ENCODE data around the gene OTOA. TPM values are rescaled to one million over a fixed set of nuclear protein-coding genes. Genes with fewer than 3 reads are reported as not detected.
"Not testable (repeated sequence)": the region's sequence is repeated elsewhere in the genome, so short reads cannot be mapped to it uniquely, and the experiment has no call there.

OTOA gene
- polyA plus RNA-seq, 3 donors: 0.06 to 0.15 (median 0.11) TPM

- no peak for DNase-seq (ENCODE audit: extremely low read depth in 1 of 11, low read depth in 9 of 11, low spot score in 4 of 11)
Observed at GRCh38 chr16:21637032-21637968, 26.5 kb upstream of the OTOA start.

- no peak for DNase-seq (ENCODE audit: extremely low read depth in 1 of 11, low read depth in 9 of 11, low spot score in 4 of 11)
Observed at GRCh38 chr16:21638573-21638975, 25.2 kb upstream of the OTOA start.

GRCh38 chr16:21639493-21639892, 24.3 kb upstream of the OTOA start:
- DNase-seq (ENCODE audit: extremely low read depth in 1 of 11, low read depth in 9 of 11, low spot score in 4 of 11): no peak

GRCh38 chr16:21641916-21642315, 21.9 kb upstream of the OTOA start:
- DNase-seq (ENCODE audit: extremely low read depth in 1 of 11, low read depth in 9 of 11, low spot score in 4 of 11): no peak

- no peak for DNase-seq (ENCODE audit: extremely low read depth in 1 of 11, low read depth in 9 of 11, low spot score in 4 of 11)
Observed at GRCh38 chr16:21642861-21643260, 20.9 kb upstream of the OTOA start.

- DNase-seq (ENCODE audit: extremely low read depth in 1 of 11, low read depth in 9 of 11, low spot score in 4 of 11): no peak
Observed at GRCh38 chr16:21643785-21644184, 20.0 kb upstream of the OTOA start.

GRCh38 chr16:21644674-21645073, 19.1 kb upstream of the OTOA start:
- no peak for DNase-seq (ENCODE audit: extremely low read depth in 1 of 11, low read depth in 9 of 11, low spot score in 4 of 11)

- DNase-seq (ENCODE audit: extremely low read depth in 1 of 11, low read depth in 9 of 11, low spot score in 4 of 11): no peak
Observed at GRCh38 chr16:21645261-21645721, 18.5 kb upstream of the OTOA start.

GRCh38 chr16:21646091-21646490, 17.7 kb upstream of the OTOA start:
- no peak for DNase-seq (ENCODE audit: extremely low read depth in 1 of 11, low read depth in 9 of 11, low spot score in 4 of 11)

GRCh38 chr16:21646721-21647561, 16.8 kb upstream of the OTOA start:
- DNase-seq (ENCODE audit: extremely low read depth in 1 of 11, low read depth in 9 of 11, low spot score in 4 of 11): no peak

- no peak for DNase-seq (ENCODE audit: extremely low read depth in 1 of 11, low read depth in 9 of 11, low spot score in 4 of 11)
Observed at GRCh38 chr16:21647562-21648164, 16.1 kb upstream of the OTOA start.

GRCh38 chr16:21649826-21650406, 13.9 kb upstream of the OTOA start:
- DNase-seq (ENCODE audit: extremely low read depth in 1 of 11, low read depth in 9 of 11, low spot score in 4 of 11): not testable (repeated sequence)

GRCh38 chr16:21650521-21650920, 13.2 kb upstream of the OTOA start:
- no peak for DNase-seq (ENCODE audit: extremely low read depth in 1 of 11, low read depth in 9 of 11, low spot score in 4 of 11)

GRCh38 chr16:21651515-21651914, 12.3 kb upstream of the OTOA start:
- no peak for DNase-seq (ENCODE audit: extremely low read depth in 1 of 11, low read depth in 9 of 11, low spot score in 4 of 11)

GRCh38 chr16:21652453-21652852, 11.3 kb upstream of the OTOA start, which contains the start of gene IGSF6:
IGSF6 (minus strand) TSS chr16:21652608; CDS start chr16:21652598, 10 bp downstream.
- DNase-seq (ENCODE audit: extremely low read depth in 1 of 11, low read depth in 9 of 11, low spot score in 4 of 11): no peak

GRCh38 chr16:21653571-21653970, 10.2 kb upstream of the OTOA start:
- no peak for DNase-seq (ENCODE audit: extremely low read depth in 1 of 11, low read depth in 9 of 11, low spot score in 4 of 11)

GRCh38 chr16:21654466-21654865, 9.3 kb upstream of the OTOA start:
- DNase-seq (ENCODE audit: extremely low read depth in 1 of 11, low read depth in 9 of 11, low spot score in 4 of 11): no peak

- no peak for DNase-seq (ENCODE audit: extremely low read depth in 1 of 11, low read depth in 9 of 11, low spot score in 4 of 11)
Observed at GRCh38 chr16:21654881-21655280, 8.9 kb upstream of the OTOA start.
